Endothelial cell of umbilical vein (primary cell): ENCODE measurements around the gene PTPN13. TPM values are rescaled to one million over a fixed set of nuclear protein-coding genes. Genes with fewer than 3 reads are reported as not detected.

Experiments used
- BruUV-seq: library from RNA; stranded (reverse); fragments of 400-500 nt; replicated peaks from 2 replicates; lab custom pipeline; 2021; lab: Mats Ljungman, UMichigan
- CTCF ChIA-PET: fragments of 300-600, 350-600 bp; sonication (Branson Sonifier 250); formaldehyde crosslinking; loops from one replicate; lab custom pipeline; 2021; ENCODE audit warnings: antibody characterized with exemption, inconsistent platforms; lab: Charles Lee
- POLR2A ChIA-PET: fragments of 300-600, 350-600 bp; sonication (Branson Sonifier 250); formaldehyde crosslinking; loops from one replicate; lab custom pipeline; 2021; ENCODE audit warnings: antibody characterized with exemption, inconsistent platforms; lab: Charles Lee
- DNase-seq: peaks from one replicate; pipeline ENCODE4 v3.0.0-alpha.2; 2011; ENCODE audit warnings: low read depth, low spot score
- FAIRE-seq: peaks from 2 replicates; lab custom pipeline; 2011; peaks lifted over from hg19 to GRCh38; lab: Jason Lieb, UNC
- H2AFZ ChIP-seq: 2 replicates; pipeline ENCODE4 v1.6.0; 2012; ENCODE audit warnings: low read depth, low read length, control low read depth, inconsistent platforms
- H3K27ac ChIP-seq: 2 replicates; pipeline ENCODE4 v1.5.1; 2011; ENCODE audit warnings: low read depth, mild to moderate bottlenecking, control low read depth, low read length, moderate library complexity; ENCODE audit not compliant: insufficient read depth
- H3K27me3 ChIP-seq, 2 experiments: 2 replicates each; pipeline versions ENCODE4 v1.6.0 to v1.6.1; 2011; ENCODE audit warnings: low read length in 2 of 2, mixed read lengths in 1 of 2; ENCODE audit not compliant: control insufficient read depth in 2 of 2, insufficient read depth in 2 of 2
- H3K36me3 ChIP-seq, 2 experiments: 2 replicates in 1 of 2; 3 replicates in 1 of 2; pipeline ENCODE4 v1.5.1; 2011; ENCODE audit warnings: low read length in 2 of 2, mild to moderate bottlenecking in 1 of 2, moderate library complexity in 1 of 2; ENCODE audit not compliant: control insufficient read depth in 2 of 2, insufficient read depth in 2 of 2; ENCODE audit errors: extremely low read depth in 1 of 2
- H3K4me1 ChIP-seq: 3 replicates; pipeline ENCODE4 v1.5.1; 2011; ENCODE audit warnings: mild to moderate bottlenecking, low read length; ENCODE audit not compliant: control insufficient read depth, insufficient read depth; ENCODE audit errors: extremely low read depth
- H3K4me2 ChIP-seq: 2 replicates; pipeline ENCODE4 v1.6.1; 2011; ENCODE audit warnings: low read length, control low read depth, mixed read lengths; ENCODE audit not compliant: insufficient read depth
- H3K4me3 ChIP-seq, 3 experiments: fragments of 200-600 bp in 1 of 3; sonication (generic), shearing (Covaris generic) in 1 of 3; replicated peaks in 1 of 3; 2 replicates each; pipeline ENCODE4 v1.5.1; 2011 to 2016; ENCODE audit warnings: control low read depth in 3 of 3, low read length in 3 of 3, mild to moderate bottlenecking in 2 of 3, inconsistent platforms in 1 of 3, low read depth in 1 of 3, moderate library complexity in 1 of 3; ENCODE audit not compliant: insufficient read depth in 1 of 3
- H3K79me2 ChIP-seq: 2 replicates; pipeline ENCODE4 v1.6.0; 2012; ENCODE audit warnings: low read length, inconsistent platforms; ENCODE audit not compliant: control insufficient read depth, insufficient read depth
- H3K9ac ChIP-seq: replicated peaks from 2 replicates; pipeline ENCODE3; 2011; ENCODE audit warnings: low read length, control low read depth; ENCODE audit not compliant: insufficient read depth; ENCODE audit errors: extremely low read depth
- H3K9me1 ChIP-seq: replicated peaks from 3 replicates; pipeline ENCODE4 v1.6.0; 2011; ENCODE audit warnings: mild to moderate bottlenecking, low read length; ENCODE audit not compliant: control insufficient read depth, insufficient read depth; ENCODE audit errors: extremely low read depth
- H3K9me3 ChIP-seq: replicated peaks from 2 replicates; pipeline ENCODE4 v1.5.1; 2012; ENCODE audit warnings: low read length, inconsistent platforms; ENCODE audit not compliant: control insufficient read depth, insufficient read depth
- H4K20me1 ChIP-seq: replicated peaks from 2 replicates; pipeline ENCODE3; 2011; ENCODE audit warnings: mild to moderate bottlenecking, low read length; ENCODE audit not compliant: control insufficient read depth, insufficient read depth; ENCODE audit errors: extremely low read depth
- EZH2 ChIP-seq: IDR thresholded peaks from 2 replicates; pipeline ENCODE4 v1.6.1; 2012; ENCODE audit warnings: borderline replicate concordance, low read depth, mild to moderate bottlenecking, moderate library complexity, low read length, inconsistent platforms; ENCODE audit not compliant: severe bottlenecking
- FOS ChIP-seq: IDR thresholded peaks from 2 replicates; pipeline ENCODE4 v1.6.1; 2011; ENCODE audit warnings: mild to moderate bottlenecking, low read length, moderate library complexity, borderline replicate concordance; ENCODE audit not compliant: insufficient read depth
- GATA2 ChIP-seq: IDR thresholded peaks from 2 replicates; pipeline ENCODE4 v1.7.0; 2011; ENCODE audit warnings: low read depth, mild to moderate bottlenecking, moderate library complexity, mixed read lengths, low read length; ENCODE audit not compliant: insufficient read length, insufficient read depth
- JUN ChIP-seq: IDR thresholded peaks from 2 replicates; pipeline ENCODE4 v1.6.1; 2011; ENCODE audit warnings: borderline replicate concordance, low read depth; ENCODE audit not compliant: insufficient read length, insufficient read depth
- MYC ChIP-seq: IDR thresholded peaks from one replicate; pipeline ENCODE4 v1.6.1; 2011; ENCODE audit warnings: mild to moderate bottlenecking, low read depth, low read length
- POLR2A ChIP-seq: IDR thresholded peaks from 2 replicates; pipeline ENCODE4 v1.6.1; 2012; ENCODE audit warnings: low read depth, mild to moderate bottlenecking, control low read depth, low read length
- POLR2AphosphoS5 ChIP-seq: IDR thresholded peaks from 2 replicates; pipeline ENCODE4 v1.6.1; 2012; ENCODE audit warnings: low read depth, mild to moderate bottlenecking, control low read depth, low read length, moderate library complexity; ENCODE audit not compliant: insufficient read depth
- dilution Hi-C: fragments of 300-500 bp; cut with MboI; formaldehyde crosslinking; loops from one replicate; pipeline ENCODE4 v1.15.0; 2019; ENCODE audit warnings: low sequenced_read_pairs; ENCODE audit not compliant: extremely low pct_ligation_motif_present
- intact Hi-C: fragments of 100-400 bp; cut with micrococcal nuclease; formaldehyde crosslinking; loops from one replicate; pipeline ENCODE4 v1.10.0; 2022
- polyA plus RNA-seq, 4 experiments: library from polyadenylated mRNA; depleted of rRNA in 3 of 4; stranded (reverse) in 3 of 4; unstranded in 1 of 4; fragments of >200 nt; gene quantifications; 2 replicates each; pipeline versions ENCODE4 v1.2.1 to v1.2.3, GENCODE V29; 2011 to 2012; ENCODE audit warnings: missing spikeins in 1 of 4
- total RNA-seq: library from RNA; stranded (reverse); gene quantifications from 2 replicates; pipeline ENCODE4 v1.2.3, GENCODE V29; 2021
- TF ChIP-seq, protein P1 (sequence below): IDR thresholded peaks from 2 replicates; pipeline ENCODE4 v1.6.1; 2011; ENCODE audit not compliant: insufficient read depth, insufficient read length
- TF ChIP-seq, protein P2 (sequence below), 2 donors: IDR thresholded peaks; 1 replicate in 1 of 2; 2 replicates in 1 of 2; pipeline ENCODE4 v1.5.1; 2011; ENCODE audit warnings: low read length in 2 of 2, mild to moderate bottlenecking in 2 of 2, moderate library complexity in 2 of 2, control low read depth in 1 of 2, inconsistent platforms in 1 of 2, low read depth in 1 of 2; ENCODE audit not compliant: insufficient read depth in 1 of 2; ENCODE audit errors: extremely low read depth in 1 of 2

PTPN13 gene
- total and polyA plus RNA-seq, 2 donors (not counting 3 experiments of a cell fraction or from before 2014, with no cell fraction given) = 0.69 to 2.9 TPM

DNA sequence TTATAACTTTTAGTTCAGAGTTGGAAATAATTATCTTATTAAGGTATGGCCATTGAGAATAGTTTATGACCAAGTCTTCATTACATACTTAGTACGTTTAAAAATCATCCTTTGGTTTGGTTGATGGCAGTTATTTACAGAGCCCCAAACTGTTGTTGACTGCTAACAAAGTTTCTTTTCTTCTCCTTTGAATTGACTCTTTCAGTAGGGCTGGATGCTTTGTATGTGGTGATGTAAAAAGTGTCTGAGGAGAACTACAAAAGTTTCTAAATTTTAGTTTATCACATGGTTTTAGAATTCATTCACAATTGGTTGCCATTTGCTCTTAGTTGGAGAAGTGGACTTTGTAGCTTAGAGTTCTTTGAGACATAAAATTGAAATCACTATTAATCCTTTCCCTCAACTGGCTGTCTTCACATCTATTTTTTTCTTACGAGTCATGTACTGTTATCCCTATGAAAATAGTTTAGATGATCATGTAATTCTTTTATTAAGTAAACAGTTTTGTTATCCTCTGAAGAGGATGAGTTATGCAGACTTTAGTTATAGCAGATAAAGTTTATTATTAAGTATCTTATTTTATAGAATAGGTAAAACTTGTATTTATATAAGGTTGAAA, 14.8 kb downstream of the PTPN13 start:
- intact Hi-C loops = no loop called here
- POLR2A ChIA-PET = no interaction called here
- Histone ChIP-seq H3K27me3 (no peaks in the 10 kb centered on the region), H3K27ac (no peak overlapping the region), H3K9me1 (no peaks in the 10 kb centered on the region), H3K9me3 (no peaks in the 10 kb centered on the region), H4K20me1 (no peaks in the 10 kb centered on the region), H3K36me3 (no peaks in the 10 kb centered on the region), H2AFZ (no peak overlapping the region), H3K4me3 (no peak overlapping the region), H3K4me1 (no peaks in the 10 kb centered on the region), H3K9ac (no peak overlapping the region), H3K4me2 (no peak overlapping the region), H3K79me2 (no peaks in the 10 kb centered on the region)
- DNase-seq = no peak
- CTCF ChIA-PET = interaction anchor here (1.8 kb wide), 1 partner anchor 13 kb away, joined by 5 read pairs; no protein-coding TSS in a partner anchor
- no peak for FAIRE-seq
- no TSS peak for BruUV-seq
- dilution Hi-C loops = no loop called here
- TF ChIP-seq POLR2A = no peak
- TF ChIP-seq GATA2 = no peak
- no peak for TF ChIP-seq EZH2
- TF ChIP-seq, protein P1, sequence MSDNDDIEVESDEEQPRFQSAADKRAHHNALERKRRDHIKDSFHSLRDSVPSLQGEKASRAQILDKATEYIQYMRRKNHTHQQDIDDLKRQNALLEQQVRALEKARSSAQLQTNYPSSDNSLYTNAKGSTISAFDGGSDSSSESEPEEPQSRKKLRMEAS = no peak
- TF ChIP-seq, protein P2, sequence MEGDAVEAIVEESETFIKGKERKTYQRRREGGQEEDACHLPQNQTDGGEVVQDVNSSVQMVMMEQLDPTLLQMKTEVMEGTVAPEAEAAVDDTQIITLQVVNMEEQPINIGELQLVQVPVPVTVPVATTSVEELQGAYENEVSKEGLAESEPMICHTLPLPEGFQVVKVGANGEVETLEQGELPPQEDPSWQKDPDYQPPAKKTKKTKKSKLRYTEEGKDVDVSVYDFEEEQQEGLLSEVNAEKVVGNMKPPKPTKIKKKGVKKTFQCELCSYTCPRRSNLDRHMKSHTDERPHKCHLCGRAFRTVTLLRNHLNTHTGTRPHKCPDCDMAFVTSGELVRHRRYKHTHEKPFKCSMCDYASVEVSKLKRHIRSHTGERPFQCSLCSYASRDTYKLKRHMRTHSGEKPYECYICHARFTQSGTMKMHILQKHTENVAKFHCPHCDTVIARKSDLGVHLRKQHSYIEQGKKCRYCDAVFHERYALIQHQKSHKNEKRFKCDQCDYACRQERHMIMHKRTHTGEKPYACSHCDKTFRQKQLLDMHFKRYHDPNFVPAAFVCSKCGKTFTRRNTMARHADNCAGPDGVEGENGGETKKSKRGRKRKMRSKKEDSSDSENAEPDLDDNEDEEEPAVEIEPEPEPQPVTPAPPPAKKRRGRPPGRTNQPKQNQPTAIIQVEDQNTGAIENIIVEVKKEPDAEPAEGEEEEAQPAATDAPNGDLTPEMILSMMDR (IDR thresholded peaks at IDR 0.05; ENCODE audit: extremely low read depth in 1 of 2, insufficient read depth in 1 of 2, low read depth in 1 of 2, low read length in 2 of 2) = no peak
- no peak for TF ChIP-seq POLR2AphosphoS5
- TF ChIP-seq JUN = no peak
- TF ChIP-seq FOS = no peak
- TF ChIP-seq MYC = no peak
